Kidney epithelial cell (primary cell): ENCODE measurements around the gene HABP4. TPM values are rescaled to one million over a fixed set of nuclear protein-coding genes. Genes with fewer than 3 reads are reported as not detected.

ENCODE experiments used
- DNase-seq: peaks from one replicate; pipeline ENCODE4 v3.0.0-alpha.2; 2010; ENCODE audit warnings: low read depth
- H3K27me3 ChIP-seq: 2 replicates; pipeline ENCODE4 v1.6.0; 2011; ENCODE audit warnings: low read length; ENCODE audit not compliant: control insufficient read depth, insufficient read depth
- H3K36me3 ChIP-seq: 2 replicates; pipeline ENCODE4 v1.5.1; 2011; ENCODE audit warnings: low read length; ENCODE audit not compliant: control insufficient read depth, insufficient read depth
- H3K4me3 ChIP-seq: 2 replicates; pipeline ENCODE4 v1.5.1; 2011; ENCODE audit warnings: low read depth, mild to moderate bottlenecking, control low read depth, low read length
- CTCF ChIP-seq: IDR thresholded peaks from 2 replicates; pipeline ENCODE4 v1.5.1; 2011; ENCODE audit warnings: mild to moderate bottlenecking, moderate library complexity, low read length, control low read depth, inconsistent platforms; ENCODE audit not compliant: insufficient read depth, poor library complexity, severe bottlenecking
- total RNA-seq: library from RNA; depleted of rRNA; stranded (reverse); fragments of >200 nt; gene quantifications from 2 replicates; pipeline ENCODE4 v1.2.3, GENCODE V29; 2015

The HABP4 gene
- total RNA-seq, 1 donor from 2014 or later, result 26.7 TPM

DNA sequence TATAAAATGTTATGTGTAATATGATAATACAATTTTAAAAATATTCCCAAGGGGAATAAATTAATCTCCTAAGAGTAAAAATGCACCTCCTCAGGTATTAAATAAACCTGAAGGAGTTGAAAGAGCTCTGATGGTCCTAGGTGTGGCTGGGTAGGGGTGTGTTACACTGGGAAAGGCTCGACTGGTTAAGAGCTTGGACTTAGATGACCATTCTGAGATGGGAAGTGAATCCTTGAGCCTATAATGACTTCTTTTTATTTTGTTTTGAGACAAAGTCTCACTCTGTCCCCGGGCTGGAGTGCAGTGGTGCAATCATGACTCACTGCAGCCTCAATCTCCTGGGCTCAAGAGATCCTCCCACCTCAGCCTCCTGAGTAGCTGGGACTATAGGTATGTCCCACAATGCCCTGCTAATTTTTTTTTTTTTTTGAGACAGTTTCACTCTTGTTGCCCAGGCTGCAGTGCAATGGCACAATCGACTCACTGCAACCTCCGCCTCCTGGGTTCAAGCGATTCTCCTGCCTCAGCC lies 9.2 kb upstream of the HABP4 start:
- Histone ChIP-seq H3K36me3 (no peaks in the 10 kb centered on the region), H3K27me3 (no peaks in the 10 kb centered on the region), H3K4me3 (no peak overlapping the region)
- no peak for TF ChIP-seq CTCF
- DNase-seq, result no peak

- no peak for DNase-seq
Observed at GRCh38 chr9:96441798-96442445, 8.0 kb upstream of the HABP4 start.

DNA sequence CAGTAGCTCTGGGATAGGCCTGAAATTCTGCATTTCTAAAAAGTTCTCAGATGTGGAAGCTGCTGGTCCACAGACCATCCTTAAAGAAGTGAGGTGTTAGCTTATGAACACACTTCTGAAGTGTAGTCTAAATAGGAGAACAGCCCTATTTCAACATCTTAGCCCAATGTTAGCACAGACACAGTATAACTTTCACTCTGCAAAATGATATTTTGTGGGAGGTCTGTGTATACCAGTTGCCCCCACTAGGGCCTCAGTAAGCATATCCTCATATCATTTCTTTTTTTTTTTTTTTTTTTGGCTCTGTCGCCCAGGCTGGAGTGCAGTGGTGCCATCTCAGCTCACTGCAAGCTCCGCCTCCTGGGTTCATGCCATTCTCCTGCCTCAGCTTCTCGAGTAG lies 7.5 kb upstream of the HABP4 start:
- Histone ChIP-seq H3K4me3 (no peak overlapping the region), H3K27me3 (no peaks in the 10 kb centered on the region), H3K36me3 (no peaks in the 10 kb centered on the region)
- no peak for TF ChIP-seq CTCF
- DNase-seq, result no peak

More at GRCh38 chr9:96441798-96442445, 8.0 kb upstream of the HABP4 start:
- H3K36me3 ChIP-seq, result no peaks in the 10 kb centered on the region
- no peaks in the 10 kb centered on the region for H3K27me3 ChIP-seq
- no peak overlapping the region for H3K4me3 ChIP-seq
- TF ChIP-seq CTCF, result peak; percentile 44

DNA sequence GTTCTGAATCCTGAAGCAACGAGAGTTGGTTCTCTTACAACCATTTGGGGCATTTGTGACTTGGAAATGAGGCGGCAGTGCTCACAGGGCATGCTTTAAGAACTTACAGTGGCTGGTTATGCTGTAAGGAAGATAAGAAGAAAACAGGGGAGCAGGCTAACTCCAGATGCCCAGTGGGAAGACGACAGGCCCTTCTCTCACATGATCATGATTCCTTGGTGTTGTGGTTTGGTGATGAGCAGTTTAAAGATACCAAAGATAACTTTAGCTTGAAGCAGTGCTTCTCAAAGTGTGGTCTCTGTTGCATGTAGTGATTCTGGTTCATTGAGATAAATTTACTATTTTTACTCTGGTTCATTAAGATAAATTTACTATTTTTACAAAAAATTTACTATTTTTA lies 2.6 kb upstream of the HABP4 start:
- H3K36me3 ChIP-seq, result no peaks in the 10 kb centered on the region
- no peaks in the 10 kb centered on the region for H3K27me3 ChIP-seq
- no peak for DNase-seq
- no peak overlapping the region for H3K4me3 ChIP-seq
- no peak for TF ChIP-seq CTCF

- no peak overlapping the region for H3K4me3 ChIP-seq
- no peaks in the 10 kb centered on the region for H3K27me3 ChIP-seq
- no peak for TF ChIP-seq CTCF
- H3K36me3 ChIP-seq, result no peaks in the 10 kb centered on the region
- no peak for DNase-seq
Observed at GRCh38 chr9:96448546-96449170, 1.3 kb upstream of the HABP4 start.

- TF ChIP-seq CTCF, result no peak
- DNase-seq, result no peak
- H3K27me3 ChIP-seq, result no peaks in the 10 kb centered on the region
- H3K36me3 ChIP-seq, result no peaks in the 10 kb centered on the region
- peak overlapping the region; percentile 47 for H3K4me3 ChIP-seq
Observed at GRCh38 chr9:96449523-96449844, 485 bp upstream of the HABP4 start.
